ENCODE results near the gene MVB12B. TPM values are rescaled to one million over a fixed set of nuclear protein-coding genes. Genes with fewer than 3 reads are reported as not detected.

MVB12B gene
- total RNA-seq, 1 experiment from 2014 or later: 5.8 TPM

DNA sequence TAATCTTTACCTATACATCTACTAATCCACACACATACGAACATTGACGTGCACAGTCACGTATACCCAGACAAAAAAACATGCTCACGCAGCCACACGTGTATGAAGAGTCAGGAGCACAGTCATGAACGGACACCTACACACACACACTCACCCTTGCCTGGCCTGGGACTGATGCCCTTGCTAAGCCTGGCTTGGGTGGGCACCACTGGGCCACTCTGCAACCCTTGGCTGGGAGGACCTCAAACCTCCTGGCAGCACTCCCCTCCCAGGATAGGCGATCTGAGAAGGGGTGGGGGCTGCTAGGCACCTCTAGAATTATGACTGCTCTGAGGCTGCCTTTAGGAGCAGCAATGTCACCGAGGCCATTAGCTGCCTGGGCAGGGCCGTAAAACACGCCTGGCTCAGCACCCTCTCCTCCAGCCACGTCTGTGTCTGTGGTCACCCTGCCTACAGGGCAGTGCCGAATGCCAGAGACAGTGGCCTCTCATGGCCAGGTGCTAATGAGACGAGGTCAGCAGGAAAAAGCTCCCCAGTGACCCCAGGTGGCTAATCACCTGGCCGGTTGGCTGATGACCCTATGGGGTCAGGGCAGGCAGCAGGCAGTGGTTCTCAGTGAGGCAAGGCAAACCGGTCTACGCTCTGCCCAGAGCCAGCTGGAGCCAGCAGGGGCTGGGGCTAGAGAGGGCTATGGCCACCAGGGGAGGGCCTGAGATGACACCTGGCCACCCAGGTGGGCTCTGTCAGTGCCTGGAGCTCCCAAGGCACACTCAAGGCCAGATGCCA lies 33.7 kb upstream of the MVB12B start:
- Histone ChIP-seq H3K27ac (ENCODE audit: insufficient read length, low read depth, low read length) (no peak overlapping the region), H3T11ph (ENCODE audit: low read length) (no peak overlapping the region), H3K56ac (ENCODE audit: insufficient read length, low read depth, low read length) (no peak overlapping the region), H3K4me1 (ENCODE audit: insufficient read depth, low read length) (no peaks in the 10 kb centered on the region), H4K91ac (ENCODE audit: insufficient read length, low read depth, low read length) (no peak overlapping the region), H2BK5ac (ENCODE audit: insufficient read length, low read length) (no peak overlapping the region), H2AK5ac (ENCODE audit: insufficient read length, low read length) (no peak overlapping the region), H3K14ac (ENCODE audit: insufficient read depth, low read length) (no peak overlapping the region), H3K4ac (ENCODE audit: low read depth, low read length) (no peak overlapping the region), H3K9me3 (ENCODE audit: control insufficient read depth, low read depth, low read length) (no peaks in the 10 kb centered on the region), H3K79me1 (ENCODE audit: insufficient read depth, low read depth, low read length, poor library complexity, severe bottlenecking) (no peaks in the 10 kb centered on the region), H3K23me2 (ENCODE audit: insufficient read length, low read depth, low read length, poor library complexity, severe bottlenecking) (no peaks in the 10 kb centered on the region), H3K9ac (ENCODE audit: extremely low read depth, insufficient read length, low read length) (no peak overlapping the region), H4K5ac (ENCODE audit: insufficient read length, low read depth, low read length) (no peak overlapping the region), H3K23ac (ENCODE audit: insufficient read length, low read depth, low read length) (no peak overlapping the region), H2BK12ac (ENCODE audit: insufficient read length, low read depth, low read length) (no peak overlapping the region), H4K8ac (replicated peaks; ENCODE audit: insufficient read length, low read depth, low read length) (no peak overlapping the region), H2BK20ac (ENCODE audit: low read depth, low read length, poor library complexity, severe bottlenecking) (no peak overlapping the region), H3K27me3 (ENCODE audit: insufficient read depth, low read length) (no peaks in the 10 kb centered on the region), H2BK120ac (ENCODE audit: low read depth, low read length, poor library complexity, severe bottlenecking) (no peak overlapping the region), H3K4me2 (ENCODE audit: insufficient read depth, insufficient read length, low read length) (no peak overlapping the region), H2BK15ac (ENCODE audit: low read depth, low read length) (no peak overlapping the region), H3K79me2 (ENCODE audit: insufficient read depth, low read length) (no peaks in the 10 kb centered on the region), H3K18ac (ENCODE audit: insufficient read length, low read depth, low read length) (no peak overlapping the region), H2AFZ (ENCODE audit: low read length) (no peak overlapping the region), H4K20me1 (ENCODE audit: control insufficient read depth, insufficient read depth, insufficient read length) (no peaks in the 10 kb centered on the region)
- TF ChIP-seq, protein P1, sequence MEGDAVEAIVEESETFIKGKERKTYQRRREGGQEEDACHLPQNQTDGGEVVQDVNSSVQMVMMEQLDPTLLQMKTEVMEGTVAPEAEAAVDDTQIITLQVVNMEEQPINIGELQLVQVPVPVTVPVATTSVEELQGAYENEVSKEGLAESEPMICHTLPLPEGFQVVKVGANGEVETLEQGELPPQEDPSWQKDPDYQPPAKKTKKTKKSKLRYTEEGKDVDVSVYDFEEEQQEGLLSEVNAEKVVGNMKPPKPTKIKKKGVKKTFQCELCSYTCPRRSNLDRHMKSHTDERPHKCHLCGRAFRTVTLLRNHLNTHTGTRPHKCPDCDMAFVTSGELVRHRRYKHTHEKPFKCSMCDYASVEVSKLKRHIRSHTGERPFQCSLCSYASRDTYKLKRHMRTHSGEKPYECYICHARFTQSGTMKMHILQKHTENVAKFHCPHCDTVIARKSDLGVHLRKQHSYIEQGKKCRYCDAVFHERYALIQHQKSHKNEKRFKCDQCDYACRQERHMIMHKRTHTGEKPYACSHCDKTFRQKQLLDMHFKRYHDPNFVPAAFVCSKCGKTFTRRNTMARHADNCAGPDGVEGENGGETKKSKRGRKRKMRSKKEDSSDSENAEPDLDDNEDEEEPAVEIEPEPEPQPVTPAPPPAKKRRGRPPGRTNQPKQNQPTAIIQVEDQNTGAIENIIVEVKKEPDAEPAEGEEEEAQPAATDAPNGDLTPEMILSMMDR (conservative IDR thresholded peaks at IDR 0.05): no peak
- Mint-ChIP-seq H3K4me1 (peaks cover 5% of the 10 kb centered on the region in 2 experiments; a peak in 2 of 4 replicates), H3K9me3 (no peaks in the 10 kb centered on the region; a peak in 1 of 5 replicates), H3K4me3 (no peak overlapping the region), H3K36me3 (ENCODE audit: insufficient read depth in 1 of 3, low read depth in 3 of 3) (no peaks in the 10 kb centered on the region), H3K27ac (no peak overlapping the region; a peak in 1 of 7 replicates), H3K27me3 (ENCODE audit: low read depth) (peaks cover 1% of the 10 kb centered on the region)
- no peak for DNase-seq
- 100% methylated on average over 2 of the region's 16 CpGs for WGBS (ENCODE audit: extremely low coverage, insufficient read length, low lambda C conversion rate)
